PC-3 (cell line): ENCODE results near the gene RNF208. TPM values are rescaled to one million over a fixed set of nuclear protein-coding genes. Genes with fewer than 3 reads are reported as not detected.
"Not testable (repeated sequence)": the region's sequence is repeated elsewhere in the genome, so short reads cannot be mapped to it uniquely, and the experiment has no call there.

Source experiments
- ATAC-seq: fragments of 200-7000 bp; cut with Tn5 transposase; 2 replicates; pipeline ENCODE4 v1.9.1; 2020; ENCODE audit warnings: mild to moderate bottlenecking, moderate library complexity
- BruUV-seq: library from RNA; stranded (reverse); fragments of 400-500 nt; replicated peaks from 2 replicates; lab custom pipeline; 2021; lab: Mats Ljungman, UMichigan
- CTCF ChIA-PET: fragments of 300-600 bp; sonication (Branson Sonifier 250); formaldehyde crosslinking; loops from one replicate; lab custom pipeline; 2022; ENCODE audit warnings: antibody characterized with exemption; lab: Charles Lee
- POLR2A ChIA-PET: fragments of 300-600 bp; sonication (Branson Sonifier 250); formaldehyde crosslinking; loops from one replicate; lab custom pipeline; 2022; ENCODE audit warnings: antibody characterized with exemption; ENCODE audit not compliant: unreplicated experiment; lab: Charles Lee
- DNase-seq: peaks from one replicate; pipeline ENCODE4 v3.0.0-alpha.2; 2015
- H2AFZ ChIP-seq: fragments of 300-600 bp; sonication (generic); 2 replicates; pipeline ENCODE4 v1.6.0; 2016; ENCODE audit warnings: antibody characterized with exemption, low read length
- H3F3A ChIP-seq: fragments of 300-600 bp; sonication (generic); one replicate; pipeline ENCODE4 v1.6.0; 2017; ENCODE audit warnings: antibody characterized with exemption, low read length, control low read depth, mild to moderate bottlenecking; ENCODE audit not compliant: unreplicated experiment
- H3K27ac ChIP-seq: fragments of 300-600 bp; sonication (generic); 2 replicates; pipeline ENCODE4 v1.5.1; 2016; ENCODE audit warnings: mild to moderate bottlenecking, low read length
- H3K27me3 ChIP-seq: fragments of 300-600 bp; sonication (generic); 2 replicates; pipeline ENCODE4 v1.6.1; 2016; ENCODE audit warnings: low read length, mixed read lengths
- H3K36me3 ChIP-seq: fragments of 300-600 bp; sonication (generic); 2 replicates; pipeline ENCODE4 v1.6.1; 2016; ENCODE audit warnings: low read depth, mixed run types, low read length, mixed read lengths
- H3K4me1 ChIP-seq: fragments of 300-600 bp; sonication (generic); 2 replicates; pipeline ENCODE4 v1.5.1; 2016; ENCODE audit warnings: low read length; ENCODE audit not compliant: insufficient read depth
- H3K4me2 ChIP-seq: fragments of 300-600 bp; sonication (generic); 2 replicates; pipeline ENCODE4 v1.6.0; 2016; ENCODE audit warnings: low read length
- H3K4me3 ChIP-seq: fragments of 300-600 bp; sonication (generic); 2 replicates; pipeline ENCODE4 v1.5.1; 2016; ENCODE audit warnings: mild to moderate bottlenecking, low read length, mixed read lengths
- H3K79me2 ChIP-seq: fragments of 300-600 bp; sonication (generic); 2 replicates; pipeline ENCODE4 v1.6.1; 2017; ENCODE audit warnings: low read length, mixed read lengths
- H3K9ac ChIP-seq: fragments of 300-600 bp; sonication (generic); 2 replicates; pipeline ENCODE4 v1.6.0; 2016; ENCODE audit warnings: mild to moderate bottlenecking, low read length
- H3K9me2 ChIP-seq: fragments of 300-600 bp; sonication (generic); replicated peaks from 2 replicates; pipeline ENCODE4 v1.6.1; 2016; ENCODE audit warnings: mixed run types, low read length, mixed read lengths
- H3K9me3 ChIP-seq: fragments of 300-600 bp; sonication (generic); 2 replicates; pipeline ENCODE4 v1.6.1; 2016; ENCODE audit warnings: low read length, mixed read lengths
- H4K20me1 ChIP-seq: fragments of 300-600 bp; sonication (generic); 2 replicates; pipeline ENCODE4 v1.6.1; 2016; ENCODE audit warnings: low read length, mixed read lengths
- EZH2 ChIP-seq: fragments of 300-600 bp; sonication (generic); IDR thresholded peaks from one replicate; pipeline ENCODE4 v1.6.1; 2017; ENCODE audit warnings: antibody characterized with exemption, mild to moderate bottlenecking, low read length; ENCODE audit not compliant: unreplicated experiment
- EZH2phosphoT487 ChIP-seq: fragments of 300-600 bp; sonication (generic); IDR thresholded peaks from 2 replicates; pipeline ENCODE4 v1.6.1; 2018; ENCODE audit warnings: mild to moderate bottlenecking, antibody characterized with exemption, low read length, borderline replicate concordance
- intact Hi-C: fragments of 100-400 bp; cut with micrococcal nuclease; formaldehyde crosslinking; loops from 2 replicates; pipeline ENCODE4 v1.9.0; 2023
- total RNA-seq: library from RNA; depleted of rRNA; stranded (reverse); fragments of >200 nt; gene quantifications from 2 replicates; pipeline ENCODE4 v1.2.3, GENCODE V29; 2014
- TF ChIP-seq, protein P1 (sequence below): fragments of 300-600 bp; sonication (generic); conservative IDR thresholded peaks from 2 replicates; pipeline ENCODE4 v1.5.1; 2017; ENCODE audit warnings: antibody characterized with exemption, low read depth, mild to moderate bottlenecking, low read length

RNF208 gene
- total RNA-seq, 1 experiment from 2014 or later, result 1.7 TPM

DNA sequence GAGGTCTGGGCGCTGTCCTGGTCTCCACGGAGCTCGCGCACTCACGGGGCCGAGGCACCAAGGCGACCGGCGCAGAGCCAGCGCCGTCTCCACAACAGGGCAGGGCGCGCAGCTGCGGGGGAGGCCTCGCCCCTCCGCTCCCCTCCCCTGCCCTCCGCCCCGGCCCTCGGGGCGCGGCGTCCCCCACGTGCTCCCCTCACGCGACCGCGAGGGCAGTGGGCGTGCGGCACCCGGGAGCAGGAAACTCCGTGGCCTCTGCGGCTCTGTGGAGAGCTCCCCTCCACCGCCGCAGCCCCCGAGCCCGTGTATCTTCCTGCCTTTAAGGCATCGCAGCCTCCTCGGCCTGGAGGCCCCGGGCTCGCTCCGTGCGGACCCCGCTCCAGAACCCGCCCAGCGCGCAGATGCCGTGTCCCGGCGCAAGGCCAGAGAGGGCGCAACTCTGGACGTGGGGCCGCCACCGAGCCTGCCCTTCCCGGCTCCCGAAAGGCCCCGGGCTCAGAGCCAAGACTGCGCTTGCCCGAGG lies 18.3 kb upstream of the RNF208 start:
- Histone ChIP-seq H3K27ac (peak overlapping the region; percentile 89), H3K9me2 (no peaks in the 10 kb centered on the region), H3K4me3 (peak overlapping the region; percentile 84), H4K20me1 (peaks cover 28% of the 10 kb centered on the region), H3F3A (peaks cover 5% of the 10 kb centered on the region), H3K4me2 (peak overlapping the region; percentile 95), H3K36me3 (peaks cover 17% of the 10 kb centered on the region), H3K27me3 (no peaks in the 10 kb centered on the region), H3K9ac (peak overlapping the region; percentile 87), H3K4me1 (peaks cover 37% of the 10 kb centered on the region), H3K79me2 (peaks cover 46% of the 10 kb centered on the region), H3K9me3 (no peaks in the 10 kb centered on the region), H2AFZ (peak overlapping the region; percentile 78)
- TF ChIP-seq EZH2phosphoT487 (peak; percentile 62; the same call in 1 of the 2 replicates), EZH2 (no peak)
- TF ChIP-seq, protein P1, sequence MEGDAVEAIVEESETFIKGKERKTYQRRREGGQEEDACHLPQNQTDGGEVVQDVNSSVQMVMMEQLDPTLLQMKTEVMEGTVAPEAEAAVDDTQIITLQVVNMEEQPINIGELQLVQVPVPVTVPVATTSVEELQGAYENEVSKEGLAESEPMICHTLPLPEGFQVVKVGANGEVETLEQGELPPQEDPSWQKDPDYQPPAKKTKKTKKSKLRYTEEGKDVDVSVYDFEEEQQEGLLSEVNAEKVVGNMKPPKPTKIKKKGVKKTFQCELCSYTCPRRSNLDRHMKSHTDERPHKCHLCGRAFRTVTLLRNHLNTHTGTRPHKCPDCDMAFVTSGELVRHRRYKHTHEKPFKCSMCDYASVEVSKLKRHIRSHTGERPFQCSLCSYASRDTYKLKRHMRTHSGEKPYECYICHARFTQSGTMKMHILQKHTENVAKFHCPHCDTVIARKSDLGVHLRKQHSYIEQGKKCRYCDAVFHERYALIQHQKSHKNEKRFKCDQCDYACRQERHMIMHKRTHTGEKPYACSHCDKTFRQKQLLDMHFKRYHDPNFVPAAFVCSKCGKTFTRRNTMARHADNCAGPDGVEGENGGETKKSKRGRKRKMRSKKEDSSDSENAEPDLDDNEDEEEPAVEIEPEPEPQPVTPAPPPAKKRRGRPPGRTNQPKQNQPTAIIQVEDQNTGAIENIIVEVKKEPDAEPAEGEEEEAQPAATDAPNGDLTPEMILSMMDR, result 0 out of 2 replicates have a peak, but pooled peaks have one; percentile 11
- no TSS peak for BruUV-seq
- POLR2A ChIA-PET, result interaction anchor here (0.6 to 1.4 kb wide), 6 partner anchors 13 to 175 kb away, joined by 4 to 10 read pairs (median 4); partner anchors contain the start of genes RNF224 and TOR4A
- ATAC-seq, result peak; percentile 23
- CTCF ChIA-PET, result interaction anchor here (1.0 kb wide), 1 partner anchor 111 kb away, joined by 3 read pairs; no protein-coding TSS in a partner anchor
- peak; percentile 57 for DNase-seq
- intact Hi-C loops, result no loop called here

DNA sequence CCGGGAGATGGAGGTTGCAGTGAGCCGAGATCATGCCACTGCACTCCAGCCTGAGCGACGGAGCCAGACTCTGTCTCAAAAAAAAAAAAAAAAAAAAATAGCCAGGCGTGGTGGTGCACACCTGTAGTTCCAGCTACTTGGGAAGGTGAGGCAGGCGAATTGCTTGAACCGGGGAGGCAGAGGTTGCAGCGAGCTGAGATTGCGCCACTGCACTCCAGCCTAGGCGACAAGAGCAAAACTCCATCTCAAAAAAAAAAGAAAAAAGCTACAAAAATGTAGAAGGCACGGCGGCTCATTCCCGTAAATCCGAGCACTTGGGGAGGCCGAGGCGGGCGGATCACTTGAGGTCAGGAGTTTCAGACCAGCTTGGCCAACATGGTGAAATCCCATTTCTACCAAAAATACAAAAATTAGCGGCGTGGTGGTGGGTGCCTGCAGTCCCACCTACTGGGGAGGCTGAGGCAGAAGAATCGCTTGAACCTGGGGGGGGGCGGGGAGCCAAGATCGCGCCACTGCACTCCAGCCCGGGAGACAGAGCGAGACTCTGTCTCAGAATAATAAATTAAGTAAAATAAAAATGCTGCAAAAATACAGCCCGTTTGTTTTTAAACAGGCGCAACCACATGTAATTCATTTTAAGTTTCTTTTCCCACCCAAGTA lies 17.6 kb upstream of the RNF208 start:
- Histone ChIP-seq H3K4me2 (peak overlapping the region; percentile 95), H2AFZ (peak overlapping the region; percentile 78; the same call in 1 of the 2 replicates), H3K9ac (peak overlapping the region; percentile 87), H3K27ac (peak overlapping the region; percentile 89), H3K4me3 (peak overlapping the region; percentile 84), H3K79me2 (peaks cover 46% of the 10 kb centered on the region), H4K20me1 (peaks cover 28% of the 10 kb centered on the region), H3K36me3 (peaks cover 17% of the 10 kb centered on the region), H3K4me1 (peaks cover 37% of the 10 kb centered on the region)
- ATAC-seq, H3K9me2 ChIP-seq, DNase-seq, H3F3A ChIP-seq, H3K27me3 ChIP-seq, intact Hi-C loops, H3K9me3 ChIP-seq: not testable (repeated sequence)
- ChIA-PET CTCF (interaction anchor here (1.0 kb wide), 1 partner anchor 110 kb away, joined by 3 read pairs; no protein-coding TSS in a partner anchor), POLR2A (interaction anchor here (0.7 to 1.4 kb wide), 2 partner anchors 13 to 14 kb away, joined by 4 to 10 read pairs; partner anchors contain the start of gene RNF224)
- BruUV-seq, result TSS peak; percentile 70

DNA sequence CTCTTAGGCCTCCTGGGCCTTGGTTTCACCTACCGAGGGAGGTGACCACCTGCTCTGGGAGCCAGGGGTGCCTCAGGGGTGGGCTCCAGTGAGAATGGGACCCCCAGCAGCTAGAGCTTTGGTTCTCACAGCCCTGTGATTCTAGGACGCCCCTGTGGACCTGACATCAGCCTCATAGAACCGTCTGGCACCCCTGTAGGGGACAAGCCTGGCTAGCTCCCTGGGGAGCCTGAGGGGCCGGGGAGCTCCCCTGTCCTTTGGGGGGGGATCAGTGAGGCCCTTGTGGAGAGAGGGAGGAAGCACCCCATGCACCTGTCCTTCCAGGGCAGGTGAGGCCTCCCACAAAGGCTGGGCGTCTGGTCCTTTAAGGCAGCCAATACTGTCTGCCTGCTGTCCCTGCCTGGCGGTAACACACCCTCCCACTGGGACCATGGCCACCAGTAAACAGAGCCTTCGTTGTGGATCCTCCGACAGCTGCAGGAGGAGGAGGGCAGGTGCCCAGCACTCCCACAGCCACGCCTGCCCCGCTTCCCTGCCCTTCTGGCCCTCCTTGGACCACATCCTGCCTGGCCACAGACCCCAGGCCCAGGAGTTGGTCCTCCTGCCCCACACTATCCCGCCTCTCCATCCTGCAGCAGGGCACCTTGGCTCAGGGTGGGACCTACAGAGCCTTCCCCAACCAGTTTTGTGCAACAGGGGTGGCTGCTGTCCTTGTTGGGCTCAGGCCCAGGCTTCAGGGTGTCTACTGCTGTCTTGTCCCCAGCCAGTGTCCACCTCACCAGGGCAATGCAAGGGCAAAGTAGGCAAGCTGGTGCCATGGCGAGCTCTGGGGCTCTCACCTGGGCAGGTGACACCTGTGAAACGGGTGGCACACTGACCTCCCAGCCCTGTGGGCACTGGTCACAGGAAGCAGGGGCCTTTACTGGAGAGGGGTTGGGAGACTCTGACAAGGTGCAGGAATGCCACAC lies 16.0 kb upstream of the RNF208 start:
- H3K9ac ChIP-seq, result no peak overlapping the region
- CTCF ChIA-PET, result no interaction called here
- H3K4me1 ChIP-seq, result peaks cover 31% of the 10 kb centered on the region
- H3F3A ChIP-seq, result peaks cover 3% of the 10 kb centered on the region
- H3K79me2 ChIP-seq, result peaks cover 40% of the 10 kb centered on the region
- H2AFZ ChIP-seq, result no peak overlapping the region
- H3K9me2 ChIP-seq, result no peaks in the 10 kb centered on the region
- intact Hi-C loops, result no loop called here
- peaks cover 15% of the 10 kb centered on the region for H4K20me1 ChIP-seq
- H3K4me3 ChIP-seq, result no peak overlapping the region
- peaks cover 15% of the 10 kb centered on the region for H3K36me3 ChIP-seq
- ATAC-seq (peak; percentile 20), DNase-seq (peak; percentile 46)
- H3K4me2 ChIP-seq, result peak overlapping the region; percentile 95
- no TSS peak for BruUV-seq
- H3K27ac ChIP-seq, result 0 out of 2 replicates have a peak overlapping the region, but pooled peaks have one; percentile 3
- no peak for TF ChIP-seq EZH2phosphoT487
- no peaks in the 10 kb centered on the region for H3K27me3 ChIP-seq
- POLR2A ChIA-PET, result interaction anchor here (0.6 kb wide), 2 partner anchors 11 to 88 kb away, joined by 3 to 4 read pairs; partner anchors contain the start of gene RNF224
- H3K9me3 ChIP-seq, result no peaks in the 10 kb centered on the region
